ENCODE data around the gene PPARD. TPM values are rescaled to one million over a fixed set of nuclear protein-coding genes. Genes with fewer than 3 reads are reported as not detected.

PPARD gene
- total and polyA plus RNA-seq, 2 of the 13 experiments (the other 11 are each of a cell fraction or from before 2014, with no cell fraction given), result 6.1 to 13.3 TPM

- TF ChIP-seq ZBTB40 (IDR thresholded peaks at IDR 0.05), result no peak
- TF ChIP-seq ZBTB40 (CRISPR knock-in tag; IDR thresholded peaks at IDR 0.05), result no peak
- TF ChIP-seq GPN1 (CRISPR knock-in tag; IDR thresholded peaks at IDR 0.05; ENCODE audit: borderline replicate concordance), result no peak
- no peak for TF ChIP-seq ZNF563 (CRISPR knock-in tag; IDR thresholded peaks at IDR 0.05)
- no peak; the same call in 1 of the 2 replicates for TF ChIP-seq ATRX (CRISPR knock-in tag; IDR thresholded peaks at IDR 0.05; ENCODE audit: borderline replicate concordance)
- no peak for TF ChIP-seq ZMYM4 (CRISPR knock-in tag; IDR thresholded peaks at IDR 0.05)
- no peak for TF ChIP-seq HIVEP1 (CRISPR knock-in tag; IDR thresholded peaks at IDR 0.05)
- TF ChIP-seq ZNF629 (CRISPR knock-in tag; conservative IDR thresholded peaks at IDR 0.05), result no peak
- no peak for TF ChIP-seq KMT2A (CRISPR knock-in tag; IDR thresholded peaks at IDR 0.05)
- no peak for TF ChIP-seq REPIN1 (CRISPR knock-in tag; IDR thresholded peaks at IDR 0.05; ENCODE audit: borderline replicate concordance, low read depth)
- TF ChIP-seq ZNF337 (CRISPR knock-in tag; IDR thresholded peaks at IDR 0.05; ENCODE audit: borderline replicate concordance, low read depth), result 0 out of 2 replicates have a peak, but pooled peaks have one; percentile 5
- TF ChIP-seq ZNF431 (CRISPR knock-in tag; IDR thresholded peaks at IDR 0.05; ENCODE audit: borderline replicate concordance, low read depth), result 0 out of 2 replicates have a peak, but pooled peaks have one; percentile 40
- TF ChIP-seq CAMTA2 (CRISPR knock-in tag; IDR thresholded peaks at IDR 0.05; ENCODE audit: borderline replicate concordance), result no peak
- TF ChIP-seq ZNF496 (CRISPR knock-in tag; IDR thresholded peaks at IDR 0.05; ENCODE audit: insufficient replicate concordance), result no peak
- TF ChIP-seq FUBP1 (CRISPR knock-in tag; IDR thresholded peaks at IDR 0.05; ENCODE audit: borderline replicate concordance), result peak; percentile 29; the same call in 1 of the 2 replicates
- TF ChIP-seq JDP2 (CRISPR knock-in tag; IDR thresholded peaks at IDR 0.05; ENCODE audit: borderline replicate concordance), result no peak
- TF ChIP-seq SOX13 (IDR thresholded peaks at IDR 0.05), result no peak
- TF ChIP-seq SOX13 (CRISPR knock-in tag; conservative IDR thresholded peaks at IDR 0.05 in 1 of 2, IDR thresholded peaks at IDR 0.05 in 1 of 2), result no peak
- peak; percentile 73 for TF ChIP-seq ZBTB38 (CRISPR knock-in tag; IDR thresholded peaks at IDR 0.05)
Measured at GRCh38 chr6:35370785-35371493, 28.6 kb downstream of the PPARD start (continued).

Measured in HepG2 (cell line).